GM18951 (cell line): ENCODE results near the gene CCDC187.

Experiments
- POLR2A ChIP-seq: IDR thresholded peaks from 4 replicates; pipeline ENCODE4 v1.6.1; 2011; ENCODE audit warnings: mild to moderate bottlenecking; ENCODE audit not compliant: insufficient read length, insufficient read depth; ENCODE audit errors: extremely low read depth
- in situ Hi-C: fragments of 300-500 bp; cut with MboI; formaldehyde crosslinking; loops from one replicate; pipeline ENCODE4 v1.12.0; 2022; ENCODE audit warnings: low sequenced_read_pairs, mixed read lengths, inconsistent platforms; ENCODE audit not compliant: unreplicated experiment

Gene CCDC187

DNA sequence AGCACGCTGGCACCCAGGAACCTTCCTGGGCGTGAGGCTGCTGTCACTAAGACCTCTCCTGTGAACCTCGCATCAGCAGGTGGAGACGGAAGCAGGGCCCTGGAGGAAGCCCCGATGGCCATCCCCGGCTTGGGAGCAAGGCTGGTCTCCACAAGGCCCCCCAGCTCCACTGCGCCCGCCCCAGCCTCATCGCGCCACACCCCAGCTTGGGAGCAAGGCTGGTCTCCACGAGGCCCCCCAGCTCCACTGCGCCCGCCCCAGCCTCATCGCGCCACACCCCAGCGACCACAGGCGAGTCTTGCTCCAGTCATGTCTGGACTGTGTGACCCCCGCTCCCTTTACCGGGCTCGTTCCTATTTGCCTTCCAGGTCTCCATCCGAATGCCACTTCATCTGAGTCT is 69.3 kb downstream of the CCDC187 start:
- in situ Hi-C loops, result no loop called here
- TF ChIP-seq POLR2A, result no peak

DNA sequence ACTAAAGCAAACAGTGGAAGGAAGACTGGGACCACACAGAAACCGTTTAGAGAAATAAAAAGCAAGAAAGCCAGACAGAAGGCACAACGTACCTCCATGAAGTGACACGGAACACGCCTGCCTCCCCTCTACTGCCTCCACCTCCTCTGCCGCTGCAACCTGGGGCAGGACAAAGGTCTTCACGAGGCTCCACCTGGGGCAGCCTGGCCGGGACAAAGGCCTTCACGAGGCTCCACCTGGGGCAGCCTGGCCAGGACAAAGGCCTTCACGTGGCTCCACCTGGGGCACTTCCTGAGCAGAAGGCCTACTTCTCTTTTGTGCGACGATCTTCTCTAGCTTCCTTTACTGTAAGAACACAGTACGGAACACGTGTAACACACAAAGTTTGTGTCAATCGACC is 70.0 kb downstream of the CCDC187 start:
- in situ Hi-C loops, result no loop called here
- TF ChIP-seq POLR2A, result no peak

DNA sequence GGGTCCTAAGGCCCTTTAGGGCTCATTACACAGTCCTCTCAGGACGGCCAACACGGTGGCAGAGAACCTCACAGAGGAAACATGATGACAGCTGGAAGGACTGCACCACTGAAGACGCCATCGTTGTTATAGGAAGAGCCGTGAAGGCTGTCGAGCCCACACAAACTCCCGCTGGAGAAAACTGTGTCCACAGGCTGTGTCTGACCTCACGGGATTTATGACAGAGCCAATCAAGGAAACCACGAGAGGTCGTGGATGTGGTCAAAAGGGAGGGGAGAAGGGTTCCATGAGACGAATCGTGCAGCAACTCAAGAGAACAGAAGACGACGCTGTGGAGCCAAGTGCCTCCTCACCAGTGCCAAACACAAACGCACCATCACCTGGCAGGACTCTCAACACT is 70.5 kb downstream of the CCDC187 start:
- no peak for TF ChIP-seq POLR2A
- in situ Hi-C loops, result no loop called here

DNA sequence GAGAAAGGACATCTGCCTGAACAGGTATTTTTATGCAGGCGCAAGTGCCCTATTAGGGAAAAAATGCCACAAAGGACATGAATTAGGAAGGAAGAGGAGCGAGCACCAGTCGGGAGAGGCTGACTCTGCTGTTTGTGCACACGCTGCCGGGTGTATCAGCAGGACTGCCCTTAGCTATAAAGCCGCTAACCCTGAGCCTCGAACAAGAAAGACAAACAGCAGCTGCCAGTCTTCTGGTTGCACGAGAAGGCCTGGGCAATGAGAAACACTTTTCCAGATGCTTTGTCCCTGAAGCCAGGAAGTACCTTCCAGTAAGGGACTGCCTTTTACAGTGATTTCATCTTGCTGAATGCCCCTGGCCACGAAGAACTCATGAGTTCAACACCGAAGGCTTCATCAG is 70.9 kb downstream of the CCDC187 start:
- in situ Hi-C loops, result no loop called here
- no peak for TF ChIP-seq POLR2A

DNA sequence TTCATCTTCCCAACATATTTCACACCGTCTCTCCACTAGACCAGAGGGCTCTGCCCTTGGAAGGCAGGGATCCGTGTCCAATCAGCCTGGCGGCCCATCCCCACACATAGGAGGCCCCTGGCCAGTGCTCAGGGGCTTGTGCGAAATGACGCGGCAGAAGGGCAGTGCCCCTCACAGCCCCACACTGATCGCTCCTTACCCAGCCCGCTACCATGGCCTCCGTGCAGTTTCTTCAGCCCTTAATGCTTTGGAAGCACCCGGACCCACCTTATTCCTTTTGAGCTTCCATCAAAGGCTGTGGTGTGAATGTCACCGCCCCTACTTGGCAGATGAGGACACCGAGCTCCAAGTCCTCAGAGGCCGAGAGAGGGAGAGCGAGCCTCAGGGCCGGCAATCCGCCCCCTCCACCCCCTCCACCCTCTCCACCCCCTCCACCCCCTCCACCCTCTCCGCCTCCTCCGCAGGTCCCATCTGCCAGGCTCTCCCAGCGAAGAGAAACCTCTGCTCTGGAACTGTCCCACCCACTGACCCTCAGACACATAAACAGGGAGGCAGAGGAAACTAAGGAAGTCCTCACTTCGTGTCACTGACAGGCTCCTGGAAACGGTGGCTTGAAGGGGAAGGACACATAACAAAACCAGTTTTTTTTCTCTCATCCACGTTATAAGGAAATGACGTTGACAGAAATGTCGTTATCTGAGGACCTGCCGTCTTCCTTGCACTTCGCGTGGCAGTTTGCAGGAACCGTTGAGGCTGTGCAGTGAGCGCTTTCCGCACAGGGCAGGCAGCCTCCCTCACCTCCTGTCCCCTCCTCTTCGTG is 72.2 kb downstream of the CCDC187 start:
- TF ChIP-seq POLR2A, result no peak
- in situ Hi-C loops, result no loop called here

DNA sequence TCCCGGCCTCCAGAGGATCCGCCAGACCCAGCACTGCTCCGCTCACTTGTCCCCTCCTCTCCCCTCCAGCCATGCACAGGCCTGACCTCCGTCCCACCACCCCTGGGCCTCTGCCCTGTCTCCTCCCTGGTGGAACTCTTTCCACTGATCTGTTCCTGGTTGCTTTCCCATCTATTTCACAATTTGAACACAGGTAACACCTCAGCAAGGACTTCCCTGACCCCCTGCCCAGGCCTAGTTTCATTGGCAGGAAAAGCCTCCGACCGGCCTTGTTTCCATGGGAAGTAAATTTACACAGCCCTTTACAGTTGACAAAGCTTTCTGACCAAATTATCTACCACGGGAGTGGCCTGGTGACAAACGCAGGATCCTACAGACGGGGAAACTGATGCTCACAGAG is 73.1 kb downstream of the CCDC187 start:
- no peak for TF ChIP-seq POLR2A
- in situ Hi-C loops, result no loop called here

DNA sequence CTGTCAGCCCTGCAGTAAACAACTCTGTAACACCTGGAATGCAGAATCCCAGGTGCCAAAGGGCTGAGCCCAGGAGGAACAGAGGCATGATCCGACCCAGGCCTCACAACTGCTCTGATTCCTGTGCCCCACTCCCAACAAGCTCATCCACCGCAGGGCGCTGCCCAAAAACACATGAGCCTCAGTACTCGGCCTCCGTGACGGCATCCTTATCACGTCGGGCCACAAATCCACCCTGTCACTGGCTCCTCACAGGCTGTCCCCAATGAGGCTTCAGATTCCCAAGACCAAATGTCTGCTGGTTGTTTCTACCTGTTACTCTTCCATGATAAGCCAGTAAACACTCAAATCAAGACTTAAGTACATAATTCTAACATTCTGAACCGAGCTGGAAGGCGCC is 73.5 kb downstream of the CCDC187 start:
- no peak for TF ChIP-seq POLR2A
- in situ Hi-C loops, result no loop called here

DNA sequence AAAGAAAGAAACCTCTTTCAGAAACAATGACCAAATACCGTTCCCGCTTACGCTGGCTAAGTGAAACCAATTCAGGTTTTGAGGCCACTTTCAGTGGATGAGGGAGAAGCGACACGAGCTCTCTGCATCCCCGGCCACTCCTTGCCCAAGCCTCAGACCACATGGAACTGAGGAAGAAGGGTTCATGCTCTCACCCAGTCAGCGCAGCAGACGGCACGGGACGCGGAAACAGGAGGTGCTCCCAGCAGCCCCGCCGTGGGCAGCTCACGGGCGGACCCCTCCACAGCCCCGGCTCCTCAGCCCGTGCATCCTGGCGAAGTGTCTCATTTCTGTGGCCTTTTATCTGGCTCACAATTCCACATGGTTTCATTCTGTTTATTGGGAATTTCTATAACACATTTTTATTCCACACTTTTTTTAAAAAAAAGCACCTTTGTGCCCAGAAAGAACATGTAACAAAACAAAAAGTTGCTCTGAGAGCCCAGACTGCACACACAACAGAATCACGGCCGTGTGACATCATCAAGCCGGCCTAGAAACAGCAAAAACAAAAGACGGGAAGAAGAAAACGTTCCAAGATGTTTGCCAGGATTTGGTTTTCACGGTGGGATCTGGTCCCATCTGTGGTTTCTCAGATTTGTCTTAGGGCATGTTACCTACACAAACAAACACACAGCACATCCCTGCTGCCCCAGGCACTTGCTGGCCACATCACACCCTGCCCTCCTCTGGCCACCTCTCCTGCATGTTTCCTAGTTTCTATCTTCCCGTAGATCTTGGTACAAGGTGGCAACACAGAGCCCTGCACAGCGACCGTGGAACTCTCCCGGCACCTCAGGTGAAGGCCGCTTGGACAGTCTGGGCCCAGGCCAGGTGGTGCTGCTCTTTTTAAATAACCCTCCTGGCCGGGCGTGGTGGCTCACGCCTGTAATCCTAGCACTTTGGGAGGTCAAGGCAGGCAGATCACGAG is 74.5 kb downstream of the CCDC187 start:
- no peak for TF ChIP-seq POLR2A
- in situ Hi-C loops, result no loop called here

DNA sequence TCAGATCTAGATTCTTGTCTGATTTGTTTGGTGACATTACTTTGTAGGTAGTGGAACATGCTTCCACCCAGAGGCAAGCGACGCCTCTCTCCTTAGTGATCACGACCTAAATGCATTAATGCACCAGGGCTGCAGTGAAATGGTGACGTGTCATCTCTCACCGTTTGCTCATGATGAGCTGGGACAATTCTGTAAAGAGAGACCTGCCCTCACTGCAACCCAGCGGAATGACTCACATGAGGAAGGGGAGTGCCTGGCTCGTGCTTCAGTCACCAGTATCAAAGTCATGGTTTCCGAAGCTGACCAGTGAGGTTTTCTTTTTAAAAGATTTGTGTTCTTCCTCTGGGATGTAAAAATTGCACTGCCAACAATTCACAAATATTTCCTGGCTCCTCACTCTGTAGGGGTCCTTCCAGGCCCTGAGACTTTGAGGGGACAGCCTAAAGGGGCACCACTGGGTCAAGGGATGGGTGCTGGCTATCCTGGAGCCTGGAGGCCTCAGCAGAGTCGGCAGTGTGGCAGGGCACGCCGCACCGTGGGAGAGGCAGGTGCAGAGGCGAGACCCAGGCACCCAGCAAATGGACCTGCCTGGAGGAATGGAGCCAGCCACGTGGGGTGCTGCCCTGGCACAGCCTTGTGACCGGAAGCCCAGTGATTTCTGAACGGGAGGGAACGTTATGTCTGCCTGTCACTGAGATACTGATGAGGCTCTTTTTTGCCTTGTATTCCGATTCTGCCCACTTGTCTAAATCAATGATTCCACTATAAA is 75.6 kb downstream of the CCDC187 start:
- in situ Hi-C loops, result no loop called here
- TF ChIP-seq POLR2A, result no peak

DNA sequence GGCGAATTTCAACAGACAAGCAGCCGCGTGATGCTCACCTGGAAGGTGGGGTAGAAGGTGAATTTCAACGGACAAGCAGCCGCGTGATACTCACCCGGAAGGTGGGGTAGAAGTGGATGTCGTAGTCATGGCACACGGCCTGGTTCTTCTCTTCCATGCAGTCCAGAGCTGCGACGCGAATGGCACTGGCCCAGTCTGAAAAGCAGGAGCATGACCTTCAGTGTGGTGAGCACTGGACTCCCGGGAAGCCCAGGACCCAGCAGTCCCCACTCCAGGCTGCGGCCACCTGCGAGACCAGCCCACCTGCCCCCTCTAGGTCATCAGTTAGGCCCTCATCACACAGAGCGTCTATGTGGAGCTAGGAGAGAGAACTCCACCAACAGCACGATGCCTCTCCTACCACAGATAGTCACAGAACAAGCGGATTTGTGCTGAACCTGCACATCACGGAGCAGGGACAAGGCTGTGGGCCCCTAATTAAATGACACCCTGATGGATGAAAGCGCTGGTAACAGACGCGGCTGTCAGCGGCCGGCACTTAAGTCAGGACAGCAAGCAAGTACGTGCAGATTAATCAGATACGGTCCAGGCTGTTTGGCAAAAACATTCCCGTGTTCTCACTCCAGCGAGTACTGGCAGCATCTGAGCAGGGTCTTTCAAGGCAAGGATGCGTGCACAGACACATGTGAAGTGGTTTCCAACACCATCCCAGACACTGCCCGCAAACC is 77.0 kb downstream of the CCDC187 start:
- in situ Hi-C loops, result no loop called here
- TF ChIP-seq POLR2A, result no peak

DNA sequence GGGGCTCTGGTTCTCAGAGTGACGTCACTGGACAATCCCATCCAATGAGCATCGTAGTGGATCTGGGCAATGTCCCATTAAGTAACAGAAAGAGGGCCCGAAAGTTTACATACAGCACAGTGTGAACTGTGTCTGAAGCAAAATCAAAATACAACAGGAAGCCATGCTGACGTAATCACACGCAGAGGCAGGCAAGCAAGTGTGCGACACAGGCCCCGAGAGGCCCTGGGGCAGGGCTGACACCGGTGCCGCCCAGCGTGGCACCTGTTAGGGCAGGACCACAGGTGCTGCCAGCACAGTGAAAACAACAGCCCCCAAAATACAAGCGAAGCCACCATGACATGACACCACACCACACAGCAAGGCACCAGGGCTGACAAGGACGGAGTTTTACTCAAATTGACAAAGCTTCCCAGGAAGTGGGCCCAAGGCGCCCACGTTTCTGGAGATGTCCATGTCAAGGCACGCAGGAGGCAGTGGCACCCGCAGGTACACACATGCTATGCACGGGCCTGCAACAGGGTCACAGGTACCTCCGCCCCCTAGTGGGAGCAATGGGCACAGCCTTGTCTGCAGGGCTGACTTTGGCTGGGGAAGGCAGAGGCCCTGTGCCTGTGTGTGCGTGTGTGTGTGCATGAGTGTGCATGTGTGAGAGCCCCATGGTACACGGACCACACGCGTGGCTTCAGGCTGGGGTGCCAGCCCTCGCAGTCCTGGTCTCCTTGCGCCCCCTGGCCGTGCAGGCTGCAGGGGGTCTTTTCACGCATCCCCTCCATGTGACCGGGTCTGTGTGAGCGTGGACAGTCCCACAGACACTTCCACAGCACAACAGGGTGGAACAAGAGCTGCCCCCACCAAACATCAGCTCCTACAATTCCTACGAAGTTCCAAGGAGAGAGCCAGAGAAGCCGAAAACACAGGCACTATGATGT is 77.9 kb downstream of the CCDC187 start:
- TF ChIP-seq POLR2A, result no peak

More for the DNA sequence above, 77.9 kb downstream of the CCDC187 start:
- in situ Hi-C loops, result no loop called here
